ENCODE data around the gene CIRBP.

CIRBP gene

GRCh38 chr19:1269065-1269477 is at the start of gene CIRBP:
TSS of gene CIRBP (plus strand) at chr19:1269332. CDS start at chr19:1270934, 1,602 bp downstream.
- TF ChIP-seq, protein P1, sequence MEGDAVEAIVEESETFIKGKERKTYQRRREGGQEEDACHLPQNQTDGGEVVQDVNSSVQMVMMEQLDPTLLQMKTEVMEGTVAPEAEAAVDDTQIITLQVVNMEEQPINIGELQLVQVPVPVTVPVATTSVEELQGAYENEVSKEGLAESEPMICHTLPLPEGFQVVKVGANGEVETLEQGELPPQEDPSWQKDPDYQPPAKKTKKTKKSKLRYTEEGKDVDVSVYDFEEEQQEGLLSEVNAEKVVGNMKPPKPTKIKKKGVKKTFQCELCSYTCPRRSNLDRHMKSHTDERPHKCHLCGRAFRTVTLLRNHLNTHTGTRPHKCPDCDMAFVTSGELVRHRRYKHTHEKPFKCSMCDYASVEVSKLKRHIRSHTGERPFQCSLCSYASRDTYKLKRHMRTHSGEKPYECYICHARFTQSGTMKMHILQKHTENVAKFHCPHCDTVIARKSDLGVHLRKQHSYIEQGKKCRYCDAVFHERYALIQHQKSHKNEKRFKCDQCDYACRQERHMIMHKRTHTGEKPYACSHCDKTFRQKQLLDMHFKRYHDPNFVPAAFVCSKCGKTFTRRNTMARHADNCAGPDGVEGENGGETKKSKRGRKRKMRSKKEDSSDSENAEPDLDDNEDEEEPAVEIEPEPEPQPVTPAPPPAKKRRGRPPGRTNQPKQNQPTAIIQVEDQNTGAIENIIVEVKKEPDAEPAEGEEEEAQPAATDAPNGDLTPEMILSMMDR (IDR thresholded peaks at IDR 0.05; ENCODE audit: extremely low read depth, missing control alignments): no peak
- peak; percentile 99 for DNase-seq (ENCODE audit: low spot score)

GRCh38 chr19:1219786-1220476 is 49.2 kb upstream of the CIRBP start:
- TF ChIP-seq, protein P1 (IDR thresholded peaks at IDR 0.05; ENCODE audit: extremely low read depth, missing control alignments): no peak
- no peak for DNase-seq (ENCODE audit: low spot score)

DNA sequence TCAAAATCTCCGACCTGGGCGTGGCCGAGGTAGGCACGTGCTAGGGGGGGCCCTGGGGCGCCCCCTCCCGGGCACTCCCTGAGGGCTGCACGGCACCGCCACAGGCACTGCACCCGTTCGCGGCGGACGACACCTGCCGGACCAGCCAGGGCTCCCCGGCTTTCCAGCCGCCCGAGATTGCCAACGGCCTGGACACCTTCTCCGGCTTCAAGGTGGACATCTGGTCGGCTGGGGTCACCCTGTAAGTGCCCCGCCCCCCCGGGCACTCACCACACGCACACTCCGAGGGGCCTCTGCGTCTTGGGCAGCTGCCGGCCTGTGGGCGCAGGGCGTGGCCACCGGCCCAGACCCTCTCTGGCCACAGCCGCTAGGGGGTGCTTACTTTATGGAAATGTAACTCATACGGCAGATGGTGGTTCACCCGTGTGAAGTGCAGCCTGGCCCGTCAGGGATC is 48.6 kb upstream of the CIRBP start:
- TF ChIP-seq, protein P1 (IDR thresholded peaks at IDR 0.05; ENCODE audit: extremely low read depth, missing control alignments): no peak
- no peak for DNase-seq (ENCODE audit: low spot score)

DNA sequence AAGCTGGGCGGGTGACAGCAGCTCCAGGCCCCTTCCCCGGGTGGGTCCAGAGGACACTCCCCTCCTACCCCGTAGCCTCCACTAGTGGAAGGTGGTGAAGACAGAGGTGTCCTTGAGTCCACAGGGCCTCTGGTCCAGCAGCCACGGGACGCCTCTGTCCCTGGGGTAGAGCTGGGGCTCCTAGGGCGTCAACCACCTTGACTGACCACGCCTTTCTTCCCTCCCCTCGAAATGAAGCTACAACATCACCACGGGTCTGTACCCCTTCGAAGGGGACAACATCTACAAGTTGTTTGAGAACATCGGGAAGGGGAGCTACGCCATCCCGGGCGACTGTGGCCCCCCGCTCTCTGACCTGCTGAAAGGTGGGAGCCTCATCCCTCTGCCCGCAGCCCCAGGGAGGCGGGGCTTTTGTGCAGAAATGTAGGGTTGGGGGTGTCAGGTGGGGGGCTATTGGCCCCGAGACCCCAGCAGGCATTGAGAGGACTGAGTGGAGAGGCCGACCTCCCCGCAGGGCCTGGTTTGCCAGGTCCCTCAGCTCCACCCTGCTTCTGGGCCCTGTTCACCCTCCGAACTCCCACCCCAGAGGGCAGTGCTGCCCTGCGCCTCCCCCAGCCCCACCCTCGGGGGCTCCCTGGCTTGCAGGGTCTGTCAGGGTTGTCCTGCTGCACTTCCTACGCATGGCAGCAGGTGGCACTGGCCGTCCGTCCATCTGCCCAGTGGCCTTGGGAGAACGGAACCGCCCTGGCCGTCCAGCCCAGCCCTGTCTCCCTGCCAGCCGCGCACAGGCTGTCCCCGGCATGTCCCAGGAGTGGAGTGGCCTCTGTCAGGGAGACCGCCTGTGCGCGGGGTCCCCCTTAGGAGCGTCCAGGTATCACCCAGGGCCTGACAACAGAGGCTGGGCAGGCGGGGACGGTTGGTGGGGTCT is 47.9 kb upstream of the CIRBP start:
- DNase-seq (ENCODE audit: low spot score): no peak
- TF ChIP-seq, protein P1 (IDR thresholded peaks at IDR 0.05; ENCODE audit: extremely low read depth, missing control alignments): peak; percentile 30

- no peak for DNase-seq (ENCODE audit: low spot score)
- TF ChIP-seq, protein P1 (IDR thresholded peaks at IDR 0.05; ENCODE audit: extremely low read depth, missing control alignments): no peak
These were observed 47.3 kb upstream of the CIRBP start for GRCh38 chr19:1221904-1222255.

DNA sequence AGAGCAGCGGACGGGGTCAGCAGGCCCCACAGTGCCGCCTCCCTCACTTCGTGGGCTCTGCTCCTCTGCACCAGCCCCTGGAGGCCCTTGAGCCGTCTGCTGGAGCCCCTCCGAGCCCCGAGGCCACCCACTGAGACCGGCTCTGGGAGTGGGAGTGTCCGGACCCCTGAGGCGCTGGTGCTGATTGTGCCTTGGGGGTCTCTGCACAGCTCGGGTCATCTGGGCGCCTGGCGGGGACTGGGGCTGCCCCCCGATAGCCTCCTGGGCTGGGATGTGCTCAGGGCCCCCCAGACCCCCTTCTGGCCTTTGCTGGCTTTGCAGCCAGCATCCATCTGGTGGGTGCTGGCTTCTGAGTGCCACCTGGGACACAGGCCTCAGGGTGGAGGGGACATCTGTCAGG is 46.7 kb upstream of the CIRBP start:
- TF ChIP-seq, protein P1 (IDR thresholded peaks at IDR 0.05; ENCODE audit: extremely low read depth, missing control alignments): no peak
- no peak for DNase-seq (ENCODE audit: low spot score)

Measured in GM20000 (cell line).